PC-9 (cell line): ENCODE data around the gene AHDC1. TPM values are rescaled to one million over a fixed set of nuclear protein-coding genes. Genes with fewer than 3 reads are reported as not detected.

ENCODE experiments used
- BruUV-seq: library from RNA; stranded (reverse); fragments of 400-500 nt; replicated peaks from 2 replicates; lab custom pipeline; 2021; lab: Mats Ljungman, UMichigan
- CTCF ChIA-PET: fragments of 300-600 bp; sonication (Branson Sonifier 250); formaldehyde crosslinking; loops from one replicate; lab custom pipeline; 2022; ENCODE audit warnings: antibody characterized with exemption; lab: Charles Lee
- POLR2A ChIA-PET: fragments of 300-600 bp; sonication (Branson Sonifier 250); formaldehyde crosslinking; loops from one replicate; lab custom pipeline; 2022; ENCODE audit warnings: antibody characterized with exemption; ENCODE audit not compliant: unreplicated experiment; lab: Charles Lee
- DNase-seq, 2 experiments: peaks; one replicate each; pipeline versions ENCODE4 v3.0.0 to v3.0.0-alpha.2; 2015 to 2022; ENCODE audit warnings: mixed read lengths in 1 of 2
- H2AFZ ChIP-seq: fragments of 200-600 bp; sonication (generic); 2 replicates; pipeline ENCODE4 v1.8.1; 2017; ENCODE audit warnings: antibody characterized with exemption
- H3F3A ChIP-seq: fragments of 200-600 bp; sonication (generic); 2 replicates; pipeline ENCODE4 v1.8.1; 2017; ENCODE audit warnings: antibody characterized with exemption, mild to moderate bottlenecking, low read depth; ENCODE audit not compliant: insufficient read depth
- H3K27ac ChIP-seq: fragments of 200-600 bp; sonication (generic); 2 replicates; pipeline ENCODE4 v1.6.1; 2016; ENCODE audit warnings: mixed run types
- H3K27me3 ChIP-seq: fragments of 200-600 bp; sonication (generic); 2 replicates; pipeline ENCODE4 v1.6.1; 2016; ENCODE audit warnings: low read depth, mixed run types; ENCODE audit not compliant: insufficient read depth
- H3K36me3 ChIP-seq: fragments of 200-600 bp; sonication (generic); 2 replicates; pipeline ENCODE4 v1.6.1; 2016; ENCODE audit warnings: low read depth, mixed run types
- H3K4me1 ChIP-seq: fragments of 200-600 bp; sonication (generic); replicated peaks from 2 replicates; pipeline ENCODE4 v1.6.1; 2016; ENCODE audit warnings: mixed run types; ENCODE audit not compliant: insufficient read depth
- H3K4me2 ChIP-seq: fragments of 200-600 bp; sonication (generic); 2 replicates; pipeline ENCODE4 v1.6.1; 2017; ENCODE audit warnings: mixed run types
- H3K4me3 ChIP-seq: fragments of 200-600 bp; sonication (generic); 2 replicates; pipeline ENCODE4 v1.6.1; 2016; ENCODE audit warnings: mixed run types
- H3K79me2 ChIP-seq: fragments of 200-600 bp; sonication (generic); 2 replicates; pipeline ENCODE4 v1.6.1; 2017; ENCODE audit warnings: low read depth, mixed run types
- H3K9me2 ChIP-seq: fragments of 200-600 bp; sonication (generic); 2 replicates; pipeline ENCODE4 v1.8.1; 2017; ENCODE audit warnings: mild to moderate bottlenecking; ENCODE audit not compliant: insufficient read depth
- H3K9me3 ChIP-seq: fragments of 200-600 bp; sonication (generic); 2 replicates; pipeline ENCODE4 v1.8.1; 2016; ENCODE audit warnings: low read depth; ENCODE audit not compliant: insufficient read depth
- H4K20me1 ChIP-seq: fragments of 200-600 bp; sonication (generic); 2 replicates; pipeline ENCODE4 v1.8.1; 2017; ENCODE audit not compliant: insufficient read depth
- CTCF ChIP-seq: fragments of 200-600 bp; sonication (generic); conservative IDR thresholded peaks from 2 replicates; pipeline ENCODE4 v1.6.1; 2017; ENCODE audit warnings: mixed run types, antibody characterized with exemption, mild to moderate bottlenecking, moderate library complexity
- EZH2 ChIP-seq: fragments of 200-600 bp; sonication (generic); IDR thresholded peaks from 2 replicates; pipeline ENCODE4 v1.8.0; 2017; ENCODE audit warnings: antibody characterized with exemption, low read depth
- intact Hi-C: fragments of 100-400 bp; cut with micrococcal nuclease; formaldehyde crosslinking; loops from one replicate; pipeline ENCODE4 v1.10.0; 2022; ENCODE audit not compliant: unreplicated experiment
- total RNA-seq: library from RNA; stranded (reverse); gene quantifications from 2 replicates; pipeline ENCODE4 v1.2.3, GENCODE V29; 2021

The AHDC1 gene
- total RNA-seq, 1 experiment from 2014 or later: 48.8 TPM

GRCh38 chr1:27563591-27564471, 40.1 kb downstream of the AHDC1 start:
- Histone ChIP-seq H3K79me2 (peaks cover 7% of the 10 kb centered on the region; the same call in 1 of the 2 replicates), H3K27me3 (no peaks in the 10 kb centered on the region), H3K27ac (peak overlapping the region; percentile 72), H4K20me1 (no peaks in the 10 kb centered on the region), H3K4me1 (peaks cover 37% of the 10 kb centered on the region), H2AFZ (no peak overlapping the region), H3K4me2 (peak overlapping the region; percentile 69), H3K9me2 (no peaks in the 10 kb centered on the region), H3K36me3 (no peaks in the 10 kb centered on the region), H3F3A (peaks cover 17% of the 10 kb centered on the region; the same call in 1 of the 2 replicates), H3K4me3 (peak overlapping the region; percentile 35; the same call in 1 of the 2 replicates), H3K9me3 (no peaks in the 10 kb centered on the region)
- POLR2A ChIA-PET: interaction anchor here (0.6 to 0.7 kb wide), 3 partner anchors 72 to 907 kb away, joined by 3 to 5 read pairs (median 3); no protein-coding TSS in a partner anchor
- CTCF ChIA-PET: interaction anchor here (0.5 kb wide), 1 partner anchor 64 kb away, joined by 18 read pairs; no protein-coding TSS in a partner anchor
- TF ChIP-seq CTCF (no peak), EZH2 (no peak)
- no TSS peak for BruUV-seq
- peak; percentile 60 to 68 for DNase-seq
- intact Hi-C loops: no loop called here

- no peak for DNase-seq
- Histone ChIP-seq H3K4me2 (peak overlapping the region; percentile 69), H4K20me1 (no peaks in the 10 kb centered on the region), H3K9me3 (no peaks in the 10 kb centered on the region), H3K36me3 (no peaks in the 10 kb centered on the region), H3K9me2 (no peaks in the 10 kb centered on the region), H3K79me2 (peaks cover 7% of the 10 kb centered on the region; the same call in 1 of the 2 replicates), H3K4me3 (no peak overlapping the region), H3F3A (peaks cover 20% of the 10 kb centered on the region; the same call in 1 of the 2 replicates), H3K27me3 (no peaks in the 10 kb centered on the region), H3K4me1 (peaks cover 43% of the 10 kb centered on the region), H3K27ac (peak overlapping the region; percentile 72), H2AFZ (no peak overlapping the region)
- TF ChIP-seq EZH2 (no peak), CTCF (no peak)
- ChIA-PET CTCF (no interaction called here), POLR2A (no interaction called here)
- no TSS peak for BruUV-seq
- intact Hi-C loops: no loop called here
Observed at GRCh38 chr1:27563341-27563590, 40.7 kb downstream of the AHDC1 start.

- H3F3A ChIP-seq: peaks cover 22% of the 10 kb centered on the region; the same call in 1 of the 2 replicates
- no peak overlapping the region for H3K4me3 ChIP-seq
- no peaks in the 10 kb centered on the region for H3K27me3 ChIP-seq
- H3K36me3 ChIP-seq: no peaks in the 10 kb centered on the region
- ChIA-PET POLR2A (interaction anchor here (0.7 kb wide), 1 partner anchor 300 kb away, joined by 3 read pairs; no protein-coding TSS in a partner anchor), CTCF (interaction anchor here (1.0 kb wide), 1 partner anchor 38 kb away, joined by 10 read pairs; no protein-coding TSS in a partner anchor)
- no peaks in the 10 kb centered on the region for H3K9me2 ChIP-seq
- TF ChIP-seq EZH2 (no peak), CTCF (no peak)
- BruUV-seq: no TSS peak
- no peaks in the 10 kb centered on the region for H4K20me1 ChIP-seq
- peaks cover 43% of the 10 kb centered on the region for H3K4me1 ChIP-seq
- H2AFZ ChIP-seq: no peak overlapping the region
- intact Hi-C loops: no loop called here
- H3K79me2 ChIP-seq: peaks cover 4% of the 10 kb centered on the region; the same call in 1 of the 2 replicates
- H3K4me2 ChIP-seq: 0 out of 2 replicates have a peak overlapping the region, but pooled peaks have one; percentile 69
- no peak overlapping the region for H3K27ac ChIP-seq
- DNase-seq: no peak
- H3K9me3 ChIP-seq: no peaks in the 10 kb centered on the region
Observed at GRCh38 chr1:27562534-27563340, 41.2 kb downstream of the AHDC1 start.
